Naive B cell (primary cell): ENCODE results near the gene TRAK2. TPM values are rescaled to one million over a fixed set of nuclear protein-coding genes. Genes with fewer than 3 reads are reported as not detected.
A peak's percentile ranks its signal among the peaks of the same experiment; 100 is the strongest.

Experiments used
- ATAC-seq, 2 donors: fragments of 150-1000 bp; cut with Tn5 transposase; 2 replicates each; pipeline ENCODE4 v1.10.0; 2021; ENCODE audit warnings: low read depth in 2 of 2, mild to moderate bottlenecking in 2 of 2, moderate library complexity in 2 of 2
- DNase-seq: peaks from one replicate; pipeline ENCODE4 v3.0.0; 2022
- H3K27ac Mint-ChIP-seq, 6 donors: one replicate each; pipeline ENCODE4 v1.8.0; 2020 to 2022; ENCODE audit warnings: mild to moderate bottlenecking in 6 of 6, mixed read lengths in 6 of 6, moderate library complexity in 5 of 6, inconsistent platforms in 2 of 6
- H3K27me3 Mint-ChIP-seq, 3 donors: one replicate each; pipeline ENCODE4 v1.8.0; 2021 to 2022; ENCODE audit warnings: mixed read lengths in 3 of 3, mild to moderate bottlenecking in 1 of 3
- H3K36me3 Mint-ChIP-seq, 2 donors: one replicate each; pipeline ENCODE4 v1.8.0; 2020 to 2022; ENCODE audit warnings: mixed read lengths in 2 of 2, inconsistent platforms in 1 of 2, mild to moderate bottlenecking in 1 of 2
- H3K4me1 Mint-ChIP-seq, 3 donors: one replicate each; pipeline ENCODE4 v1.8.0; 2020 to 2022; ENCODE audit warnings: mixed read lengths in 3 of 3, inconsistent platforms in 1 of 3, mild to moderate bottlenecking in 1 of 3, moderate library complexity in 1 of 3
- H3K4me3 Mint-ChIP-seq, 8 donors: one replicate each; pipeline ENCODE4 v1.8.0; 2020 to 2022; ENCODE audit warnings: mild to moderate bottlenecking in 8 of 8, mixed read lengths in 8 of 8, moderate library complexity in 8 of 8, inconsistent platforms in 2 of 8
- H3K9me3 Mint-ChIP-seq, 7 donors: one replicate each; pipeline ENCODE4 v1.8.0; 2020 to 2022; ENCODE audit warnings: mixed read lengths in 7 of 7, mild to moderate bottlenecking in 5 of 7, inconsistent platforms in 2 of 7, moderate library complexity in 1 of 7
- polyA plus RNA-seq, 6 donors: library from polyadenylated mRNA; unstranded; fragments of 300-500 nt; fragmentation: Illumina TruSeq; gene quantifications; one replicate each; pipeline ENCODE4 v1.2.3, GENCODE V29; 2021; ENCODE audit warnings: low read depth in 6 of 6

The TRAK2 gene
- polyA plus RNA-seq, 6 donors from 2014 or later: 39.8 to 131 (median 61.4) TPM

- Mint-ChIP-seq H3K27me3 (no peaks in the 10 kb centered on the region), H3K4me1 (peaks cover 28 to 64% (median 57%) of the 10 kb centered on the region in 3 donors), H3K9me3 (peaks cover 0 to 3% (median 0%) of the 10 kb centered on the region in 7 donors), H3K36me3 (peaks cover 0 to 5% of the 10 kb centered on the region in 2 donors), H3K4me3 (peak overlapping the region in 2 of 8 donors; percentile 6 to 44), H3K27ac (peak overlapping the region in 4 of 6 donors; percentile 20 to 80 (median 72))
- DNase-seq (no peak), ATAC-seq (no peak)
Observed at GRCh38 chr2:201425952-201426351, 25.3 kb downstream of the TRAK2 start.

GRCh38 chr2:201420442-201421113 lies 30.7 kb downstream of the TRAK2 start:
- Mint-ChIP-seq H3K27me3 (no peaks in the 10 kb centered on the region), H3K9me3 (no peaks in the 10 kb centered on the region), H3K4me3 (no peak overlapping the region), H3K4me1 (peaks cover 36 to 75% (median 63%) of the 10 kb centered on the region in 3 donors), H3K27ac (peak overlapping the region; percentile 4 to 90 (median 56)), H3K36me3 (peaks cover 0 to 10% of the 10 kb centered on the region in 2 donors)
- DNase-seq: no peak
- no peak for ATAC-seq

- Mint-ChIP-seq H3K27ac (peak overlapping the region in 5 of 6 donors; percentile 11 to 90 (median 72)), H3K9me3 (no peaks in the 10 kb centered on the region), H3K27me3 (no peaks in the 10 kb centered on the region), H3K36me3 (peaks cover 0 to 10% of the 10 kb centered on the region in 2 donors), H3K4me3 (peak overlapping the region in 2 of 8 donors; percentile 45 to 59), H3K4me1 (peaks cover 36 to 70% (median 63%) of the 10 kb centered on the region in 3 donors)
- ATAC-seq (no peak), DNase-seq (no peak)
Observed at GRCh38 chr2:201419986-201420385, 31.3 kb downstream of the TRAK2 start.

GRCh38 chr2:201419057-201419635 lies 32.1 kb downstream of the TRAK2 start:
- Mint-ChIP-seq H3K4me3 (peak overlapping the region in 2 of 8 donors; percentile 48 to 50), H3K9me3 (no peaks in the 10 kb centered on the region), H3K27me3 (no peaks in the 10 kb centered on the region), H3K36me3 (peaks cover 0 to 10% of the 10 kb centered on the region in 2 donors), H3K27ac (peak overlapping the region; percentile 40 to 92 (median 72)), H3K4me1 (peaks cover 35 to 61% (median 61%) of the 10 kb centered on the region in 3 donors)
- DNase-seq: no peak
- no peak for ATAC-seq

- peaks cover 31 to 49% (median 38%) of the 10 kb centered on the region in 3 donors for H3K4me1 Mint-ChIP-seq
- H3K27me3 Mint-ChIP-seq: no peaks in the 10 kb centered on the region
- no peak overlapping the region for H3K27ac Mint-ChIP-seq
- peaks cover 12 to 24% of the 10 kb centered on the region in 2 donors for H3K36me3 Mint-ChIP-seq
- ATAC-seq (no peak), DNase-seq (no peak)
- H3K9me3 Mint-ChIP-seq: peaks cover 0 to 1% (median 0%) of the 10 kb centered on the region in 7 donors
- no peak overlapping the region for H3K4me3 Mint-ChIP-seq
Observed at GRCh38 chr2:201415149-201415548, 36.1 kb downstream of the TRAK2 start.

- H3K27ac Mint-ChIP-seq: no peak overlapping the region
- peaks cover 29 to 47% (median 37%) of the 10 kb centered on the region in 3 donors for H3K4me1 Mint-ChIP-seq
- peak; percentile 63 to 76 for ATAC-seq
- no peak overlapping the region for H3K4me3 Mint-ChIP-seq
- peak; percentile 24 for DNase-seq
- H3K27me3 Mint-ChIP-seq: no peaks in the 10 kb centered on the region
- peaks cover 0 to 1% (median 0%) of the 10 kb centered on the region in 7 donors for H3K9me3 Mint-ChIP-seq
- H3K36me3 Mint-ChIP-seq: peaks cover 12 to 23% of the 10 kb centered on the region in 2 donors
Observed at GRCh38 chr2:201414099-201415023, 36.9 kb downstream of the TRAK2 start.

GRCh38 chr2:201413552-201413951 lies 37.7 kb downstream of the TRAK2 start:
- Mint-ChIP-seq H3K27ac (peak overlapping the region in 1 of 6 donors; percentile 78), H3K27me3 (no peaks in the 10 kb centered on the region), H3K36me3 (peaks cover 12 to 15% of the 10 kb centered on the region in 2 donors), H3K4me3 (peak overlapping the region in 1 of 8 donors; percentile 79), H3K4me1 (peaks cover 27 to 39% (median 31%) of the 10 kb centered on the region in 3 donors), H3K9me3 (peaks cover 0 to 1% (median 0%) of the 10 kb centered on the region in 7 donors)
- ATAC-seq: peak; percentile 27 to 57
- DNase-seq: no peak

- H3K4me3 Mint-ChIP-seq: peak overlapping the region in 2 of 8 donors; percentile 12 to 79
- peak overlapping the region in 1 of 6 donors; percentile 78 for H3K27ac Mint-ChIP-seq
- ATAC-seq (peak in 1 of 2 donors; percentile 38), DNase-seq (no peak)
- H3K27me3 Mint-ChIP-seq: no peaks in the 10 kb centered on the region
- peaks cover 0 to 1% (median 0%) of the 10 kb centered on the region in 7 donors for H3K9me3 Mint-ChIP-seq
- peaks cover 12 to 15% of the 10 kb centered on the region in 2 donors for H3K36me3 Mint-ChIP-seq
- peaks cover 25 to 36% (median 26%) of the 10 kb centered on the region in 3 donors for H3K4me1 Mint-ChIP-seq
Observed at GRCh38 chr2:201413143-201413542, 38.1 kb downstream of the TRAK2 start.

GRCh38 chr2:201411421-201411820 lies 39.8 kb downstream of the TRAK2 start:
- peaks cover 21 to 38% (median 33%) of the 10 kb centered on the region in 3 donors for H3K4me1 Mint-ChIP-seq
- peaks cover 12 to 21% of the 10 kb centered on the region in 2 donors for H3K36me3 Mint-ChIP-seq
- no peak for ATAC-seq
- H3K4me3 Mint-ChIP-seq: peak overlapping the region in 4 of 8 donors; percentile 12 to 50 (median 47)
- peaks cover 0 to 1% (median 0%) of the 10 kb centered on the region in 7 donors for H3K9me3 Mint-ChIP-seq
- no peaks in the 10 kb centered on the region for H3K27me3 Mint-ChIP-seq
- H3K27ac Mint-ChIP-seq: peak overlapping the region in 4 of 6 donors; percentile 74 to 93 (median 89)
- no peak for DNase-seq

GRCh38 chr2:201408931-201409330 lies 42.3 kb downstream of the TRAK2 start:
- Mint-ChIP-seq H3K9me3 (peaks cover 0 to 1% (median 0%) of the 10 kb centered on the region in 7 donors), H3K4me1 (peaks cover 32 to 50% (median 39%) of the 10 kb centered on the region in 3 donors), H3K36me3 (peaks cover 12 to 31% of the 10 kb centered on the region in 2 donors), H3K27me3 (no peaks in the 10 kb centered on the region), H3K4me3 (no peak overlapping the region), H3K27ac (peak overlapping the region in 2 of 6 donors; percentile 32 to 60)
- ATAC-seq (no peak), DNase-seq (no peak)

GRCh38 chr2:201407265-201407664 lies 44.0 kb downstream of the TRAK2 start:
- H3K36me3 Mint-ChIP-seq: peaks cover 12 to 31% of the 10 kb centered on the region in 2 donors
- H3K27ac Mint-ChIP-seq: peak overlapping the region in 4 of 6 donors; percentile 12 to 69 (median 30)
- no peak for ATAC-seq
- no peak overlapping the region for H3K4me3 Mint-ChIP-seq
- peaks cover 33 to 51% (median 42%) of the 10 kb centered on the region in 3 donors for H3K4me1 Mint-ChIP-seq
- H3K27me3 Mint-ChIP-seq: no peaks in the 10 kb centered on the region
- peaks cover 0 to 1% (median 0%) of the 10 kb centered on the region in 7 donors for H3K9me3 Mint-ChIP-seq
- no peak for DNase-seq

- H3K27me3 Mint-ChIP-seq: no peaks in the 10 kb centered on the region
- H3K27ac Mint-ChIP-seq: peak overlapping the region in 2 of 6 donors; percentile 65 to 81
- peaks cover 31 to 40% (median 33%) of the 10 kb centered on the region in 3 donors for H3K4me1 Mint-ChIP-seq
- H3K36me3 Mint-ChIP-seq: peaks cover 4 to 24% of the 10 kb centered on the region in 2 donors
- no peak for ATAC-seq
- peaks cover 0 to 1% (median 0%) of the 10 kb centered on the region in 7 donors for H3K9me3 Mint-ChIP-seq
- no peak overlapping the region for H3K4me3 Mint-ChIP-seq
- DNase-seq: no peak
Observed at GRCh38 chr2:201406077-201406662, 45.1 kb downstream of the TRAK2 start.
